DLD1 (cell line): ENCODE results near the gene TCEA3.

Source experiments
- in situ Hi-C: cut with HindIII; loops from 2 replicates; pipeline ENCODE4 v1.10.0; 2017; ENCODE audit warnings: low sequenced_read_pairs

TCEA3 gene

GRCh38 chr1:23341931-23342692 lies 82.4 kb downstream of the TCEA3 start:
- in situ Hi-C loops = no loop called here

- in situ Hi-C loops = loop anchor here (10.0 kb wide), 1 partner anchor 85 kb away; the partner anchor contains the start of gene TCEA3
Measured at GRCh38 chr1:23339632-23340031, 84.9 kb downstream of the TCEA3 start.

GRCh38 chr1:23337869-23338268 lies 86.7 kb downstream of the TCEA3 start:
- in situ Hi-C loops = loop anchor here (10.0 kb wide), 1 partner anchor 87 kb away; the partner anchor contains the start of gene TCEA3

- in situ Hi-C loops = loop anchor here (10.0 kb wide), 1 partner anchor 93 kb away; the partner anchor contains the start of gene TCEA3
Measured at GRCh38 chr1:23331713-23332112, 92.8 kb downstream of the TCEA3 start.
